HG02623 (cell line): ENCODE data around the gene RNF208.

Source experiments
- ATAC-seq: cut with Tn5 transposase; IDR thresholded peaks from one replicate; pipeline ENCODE4 v1.9.1; 2021; ENCODE audit warnings: moderate library complexity; ENCODE audit not compliant: unreplicated experiment

Gene RNF208

GRCh38 chr9:137193771-137194170 is 28.3 kb downstream of the RNF208 start:
- ATAC-seq: no peak

- no peak for ATAC-seq
Observed at GRCh38 chr9:137192859-137193258, 29.2 kb downstream of the RNF208 start.

- ATAC-seq: no peak
Observed at GRCh38 chr9:137192448-137192780, 29.6 kb downstream of the RNF208 start.

GRCh38 chr9:137191691-137192447 is 30.2 kb downstream of the RNF208 start:
- ATAC-seq: no peak

GRCh38 chr9:137191245-137191644 is 30.8 kb downstream of the RNF208 start:
- no peak for ATAC-seq

GRCh38 chr9:137190315-137190856 is 31.7 kb downstream of the RNF208 start:
- ATAC-seq: no peak

GRCh38 chr9:137189297-137190295 is 32.4 kb downstream of the RNF208 start:
- ATAC-seq: no peak

- peak; percentile 75 for ATAC-seq
Observed at GRCh38 chr9:137188490-137189296, 33.3 kb downstream of the RNF208 start, which contains the start of the genes ANAPC2 and SSNA1. Gene ANAPC2 (minus strand): TSS chr9:137188560. CDS start chr9:137188532, 28 bp downstream. Gene SSNA1 (plus strand): TSS chr9:137188676. CDS start chr9:137188727, 51 bp downstream.

GRCh38 chr9:137188086-137188489 is 34.0 kb downstream of the RNF208 start:
- ATAC-seq: no peak

- no peak for ATAC-seq
Observed at GRCh38 chr9:137187386-137187785, 34.7 kb downstream of the RNF208 start.

- ATAC-seq: no peak
Observed at GRCh38 chr9:137186385-137186784, 35.7 kb downstream of the RNF208 start.

- no peak for ATAC-seq
Observed at GRCh38 chr9:137185921-137186320, 36.1 kb downstream of the RNF208 start.

- ATAC-seq: no peak
Observed at GRCh38 chr9:137184881-137185660, 37.0 kb downstream of the RNF208 start.

GRCh38 chr9:137183980-137184595 is 38.0 kb downstream of the RNF208 start:
- ATAC-seq: no peak

GRCh38 chr9:137182836-137183235 is 39.2 kb downstream of the RNF208 start:
- no peak for ATAC-seq

- no peak for ATAC-seq
Observed at GRCh38 chr9:137181680-137182079, 40.4 kb downstream of the RNF208 start.

GRCh38 chr9:137180491-137180890 is 41.5 kb downstream of the RNF208 start:
- ATAC-seq: no peak

GRCh38 chr9:137179761-137180160 is 42.3 kb downstream of the RNF208 start:
- no peak for ATAC-seq

- ATAC-seq: no peak
Observed at GRCh38 chr9:137178939-137179630, 43.0 kb downstream of the RNF208 start.
